Measurements from ENCODE around the gene SMARCA1.

SMARCA1 gene

DNA sequence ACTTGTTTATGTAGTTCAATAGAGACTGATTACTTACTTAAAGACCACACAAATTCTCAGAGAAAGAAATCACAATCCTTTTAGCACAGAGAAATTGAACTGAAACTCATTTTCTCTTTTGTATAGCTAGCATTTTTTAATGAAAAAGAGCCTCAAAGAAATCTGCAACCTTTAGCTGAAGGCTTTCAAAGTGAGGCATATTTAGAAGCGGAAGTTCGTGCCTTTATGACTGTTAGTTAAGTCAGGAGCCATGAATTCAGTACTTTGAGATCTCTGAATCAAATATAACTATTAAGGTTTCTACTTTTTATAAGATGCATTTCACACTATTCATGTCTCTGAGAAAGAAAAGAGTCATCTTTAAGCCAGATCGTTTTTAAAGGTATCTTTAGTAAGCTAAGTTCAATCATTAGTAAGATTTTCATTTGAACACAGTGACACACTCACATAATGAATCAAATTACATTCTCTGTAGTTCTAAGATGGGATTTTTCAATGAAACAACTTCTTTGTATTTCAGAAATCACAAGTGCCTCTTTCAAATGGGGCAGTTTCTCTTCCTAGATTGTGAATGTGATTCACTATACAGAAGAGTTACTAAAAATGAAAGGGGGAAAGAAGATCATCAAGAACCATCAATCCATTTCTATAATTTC is 61.4 kb downstream of the SMARCA1 start:
- DNase-seq (ENCODE audit: low read depth): no peak

DNA sequence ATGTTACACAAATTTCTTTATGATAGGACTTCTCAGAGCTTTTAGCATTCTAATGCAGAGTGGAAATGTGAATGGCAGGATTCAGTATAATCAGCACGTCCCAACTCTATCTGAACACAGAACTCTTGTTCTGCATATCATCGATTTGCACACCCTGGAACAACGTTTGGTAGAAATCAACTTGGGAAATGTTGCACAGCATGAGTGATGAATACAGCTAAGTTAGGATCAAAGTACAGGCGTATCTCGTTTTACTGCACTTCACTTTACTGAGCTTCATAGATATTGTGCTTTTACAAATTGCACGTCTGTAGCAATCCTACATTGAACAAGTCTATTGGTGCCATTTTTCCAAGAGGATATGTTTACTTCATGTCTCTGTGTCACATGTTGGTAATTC is 70.8 kb downstream of the SMARCA1 start:
- no peak for DNase-seq (ENCODE audit: low read depth)

DNA sequence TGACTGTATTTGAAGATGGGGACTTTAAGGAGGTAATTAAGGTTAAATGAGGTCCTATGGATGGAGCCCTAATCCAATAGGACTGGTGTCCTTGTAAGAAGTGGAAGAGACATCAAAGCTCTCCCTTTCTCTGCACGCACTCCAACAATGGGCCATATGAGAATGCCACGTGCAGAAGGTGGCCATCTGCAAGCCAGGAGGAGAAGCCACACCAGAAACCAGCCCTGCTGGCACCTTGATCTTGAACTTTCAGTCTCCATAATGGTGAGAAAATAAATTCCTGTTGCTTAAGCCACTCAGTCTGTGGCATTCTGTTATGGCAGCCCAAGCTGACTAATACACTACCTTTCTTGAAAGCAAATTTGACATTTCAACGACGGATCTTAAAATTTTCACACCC is 73.2 kb downstream of the SMARCA1 start:
- no peak for DNase-seq (ENCODE audit: low read depth)

DNA sequence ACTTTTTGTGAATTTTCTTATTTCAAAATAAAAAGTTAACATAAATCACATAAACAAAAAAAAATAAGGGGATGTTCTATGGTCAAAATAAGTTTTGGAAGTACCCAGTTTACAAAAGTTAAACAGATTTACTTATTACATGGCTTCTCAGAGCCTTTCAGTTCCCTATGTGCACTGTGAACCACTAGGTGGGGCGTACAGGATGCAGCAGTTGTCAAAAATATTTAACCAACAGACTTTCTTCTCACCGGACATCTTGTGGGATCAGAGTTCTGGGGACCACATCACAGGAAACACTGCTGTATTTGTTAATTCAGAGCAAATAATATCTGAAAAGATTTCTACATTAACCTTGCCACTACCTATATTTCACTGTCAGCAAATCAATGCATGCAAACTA is 74.1 kb downstream of the SMARCA1 start:
- DNase-seq (ENCODE audit: low read depth): no peak

DNA sequence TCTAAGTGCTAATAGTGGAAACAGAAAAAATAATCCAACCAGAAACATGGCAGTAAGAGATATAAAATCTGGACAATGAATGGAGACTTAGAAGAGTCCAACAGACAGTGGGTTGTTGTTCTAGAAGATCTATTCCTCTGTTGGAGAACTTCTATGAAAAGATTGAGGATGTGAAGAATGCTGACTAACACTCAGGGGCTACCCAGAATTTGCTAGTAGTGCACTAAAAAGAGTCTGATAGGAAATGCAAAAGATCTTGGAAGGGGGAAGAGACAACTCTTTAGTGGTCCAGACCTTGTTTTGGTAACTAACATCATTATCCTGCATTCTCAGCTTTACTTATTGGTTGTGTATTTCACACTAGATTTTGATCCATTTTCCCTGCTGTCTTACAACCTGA is 77.9 kb downstream of the SMARCA1 start:
- no peak for DNase-seq (ENCODE audit: low read depth)

DNA sequence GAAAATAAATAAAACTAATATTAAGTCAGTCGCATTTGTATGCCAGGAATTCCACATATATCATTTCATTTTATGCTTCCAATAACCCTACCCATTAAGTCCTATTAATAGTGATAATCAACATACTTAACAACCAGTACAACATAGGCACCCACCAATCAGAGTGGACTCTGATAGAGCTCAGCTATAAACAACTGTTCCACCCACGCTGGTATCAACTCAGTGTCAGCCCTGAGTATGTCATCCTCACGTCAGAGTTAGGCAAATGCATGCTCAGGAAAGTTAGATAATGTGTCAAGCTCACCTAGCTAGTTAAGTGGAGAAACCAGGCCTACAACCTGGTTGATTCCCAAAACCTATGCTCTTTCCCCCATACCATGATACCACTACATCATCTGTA is 89.3 kb downstream of the SMARCA1 start:
- DNase-seq (ENCODE audit: low read depth): no peak

DNA sequence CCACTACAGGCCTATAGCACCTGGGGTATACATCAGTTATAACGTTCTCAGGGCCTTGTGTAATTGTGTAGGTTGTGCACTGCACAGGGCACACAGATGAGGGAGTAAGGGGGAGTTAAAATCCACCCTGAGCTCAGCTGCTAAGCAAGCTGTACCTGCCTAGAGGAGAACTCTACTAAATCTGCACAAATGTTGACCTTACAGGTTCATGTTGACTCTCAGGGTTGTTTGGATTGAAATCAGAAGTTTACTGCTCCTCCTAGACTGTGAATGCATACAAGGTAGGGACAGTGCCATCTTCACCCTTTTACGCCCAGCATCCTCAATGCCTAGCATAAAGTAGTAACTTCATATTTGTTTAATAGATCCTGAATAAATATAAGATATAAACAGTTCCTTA is 89.8 kb downstream of the SMARCA1 start:
- DNase-seq (ENCODE audit: low read depth): no peak

DNA sequence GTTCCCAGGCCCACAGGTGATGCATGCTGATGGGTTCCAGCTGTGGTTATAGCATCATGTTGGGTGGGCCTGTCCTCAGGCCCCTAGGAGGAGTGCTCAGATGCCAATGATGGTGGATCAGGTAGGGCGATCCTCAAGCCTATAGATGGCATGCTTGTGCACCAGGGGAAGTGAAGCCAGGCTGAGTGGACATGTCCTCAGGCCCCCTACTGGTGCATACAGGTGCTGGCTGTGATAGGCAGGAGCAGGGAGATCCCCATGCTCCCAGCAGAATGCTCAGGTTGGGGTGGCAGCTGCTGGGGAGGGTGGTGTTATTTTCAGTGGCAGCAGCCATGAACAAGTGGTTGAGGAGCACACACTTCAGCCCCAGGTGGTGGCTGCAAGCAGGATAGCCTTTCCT is 96.0 kb downstream of the SMARCA1 start:
- DNase-seq (ENCODE audit: low read depth): no peak

DNA sequence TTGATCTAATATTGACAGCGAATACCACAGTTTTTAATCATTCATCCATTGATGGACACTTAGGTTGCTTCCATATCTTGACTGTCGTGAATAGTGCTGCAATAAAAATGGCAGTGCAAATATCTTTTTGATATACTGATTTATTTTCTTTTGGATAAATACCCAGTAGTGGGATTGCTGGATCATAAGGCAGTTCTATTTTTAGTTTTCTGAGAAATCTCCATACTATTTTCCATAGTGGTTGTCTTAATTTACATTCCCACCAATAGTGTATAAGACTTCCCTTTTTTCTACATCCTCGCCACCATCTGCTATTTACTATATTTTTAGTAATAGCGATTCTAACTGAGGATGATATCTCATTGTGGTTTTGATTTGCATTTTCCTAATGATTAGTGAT is 100.1 kb downstream of the SMARCA1 start:
- DNase-seq (ENCODE audit: low read depth): no peak

DNA sequence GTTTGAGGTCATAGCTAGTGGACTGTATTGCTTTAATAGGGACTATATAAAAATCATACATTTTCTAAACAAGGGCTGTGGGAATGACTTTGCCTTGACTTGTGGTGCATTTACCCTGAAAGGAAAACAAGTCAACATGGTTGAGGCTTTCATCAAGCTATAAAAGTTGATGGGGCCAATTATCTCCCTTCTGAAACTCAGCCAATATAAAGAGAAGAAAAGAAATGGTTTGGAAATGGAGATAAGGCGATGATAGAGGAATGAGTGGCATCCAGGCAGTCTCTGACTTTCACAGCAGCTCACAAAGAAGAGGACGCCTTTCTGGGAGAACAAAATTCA is 118.7 kb downstream of the SMARCA1 start:
- no peak for DNase-seq (ENCODE audit: low read depth)

DNA sequence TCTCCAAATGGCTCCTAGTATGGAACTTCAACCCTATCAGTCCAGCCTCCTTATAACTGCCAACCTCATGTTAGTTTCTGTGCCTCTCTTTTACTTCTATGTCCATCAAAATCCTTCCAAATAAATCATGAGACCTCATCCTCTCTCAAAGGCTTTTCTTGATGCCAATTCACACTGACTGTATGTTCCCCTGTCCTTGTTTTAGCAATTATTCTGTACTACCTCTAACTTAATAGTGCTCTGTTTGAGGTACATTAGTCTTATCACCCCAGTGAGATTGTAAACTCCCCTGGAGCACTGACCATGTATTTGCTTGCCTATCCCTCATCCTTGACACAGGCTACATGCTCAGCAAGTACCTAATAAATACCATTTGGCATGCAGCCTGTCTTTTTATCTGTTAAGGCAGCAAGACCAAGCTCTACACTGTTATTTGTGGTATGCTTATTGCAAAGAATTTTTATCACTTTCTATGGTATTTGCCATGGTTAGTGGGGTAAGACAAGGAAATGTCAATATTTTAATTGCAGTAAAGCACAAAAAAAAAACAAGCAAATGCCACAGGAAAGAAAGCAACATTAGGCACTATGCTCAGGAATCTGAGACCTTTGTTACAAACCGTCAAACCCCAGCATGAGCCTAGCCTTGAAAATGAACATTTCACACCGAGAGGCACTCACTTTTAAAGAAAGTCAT is 119.2 kb downstream of the SMARCA1 start:
- DNase-seq (ENCODE audit: low read depth): peak; percentile 1
